GM15510 (cell line): ENCODE measurements around the gene TEX54.

Experiments
- POLR2A ChIP-seq: IDR thresholded peaks from 3 replicates; pipeline ENCODE4 v1.6.1; 2011; ENCODE audit warnings: borderline replicate concordance; ENCODE audit not compliant: insufficient read length; ENCODE audit errors: extremely low read depth

TEX54 gene

GRCh38 chr11:62858201-62858600, 25.6 kb upstream of the TEX54 start:
- no peak for TF ChIP-seq POLR2A

GRCh38 chr11:62857541-62857982, 24.9 kb upstream of the TEX54 start:
- no peak for TF ChIP-seq POLR2A

DNA sequence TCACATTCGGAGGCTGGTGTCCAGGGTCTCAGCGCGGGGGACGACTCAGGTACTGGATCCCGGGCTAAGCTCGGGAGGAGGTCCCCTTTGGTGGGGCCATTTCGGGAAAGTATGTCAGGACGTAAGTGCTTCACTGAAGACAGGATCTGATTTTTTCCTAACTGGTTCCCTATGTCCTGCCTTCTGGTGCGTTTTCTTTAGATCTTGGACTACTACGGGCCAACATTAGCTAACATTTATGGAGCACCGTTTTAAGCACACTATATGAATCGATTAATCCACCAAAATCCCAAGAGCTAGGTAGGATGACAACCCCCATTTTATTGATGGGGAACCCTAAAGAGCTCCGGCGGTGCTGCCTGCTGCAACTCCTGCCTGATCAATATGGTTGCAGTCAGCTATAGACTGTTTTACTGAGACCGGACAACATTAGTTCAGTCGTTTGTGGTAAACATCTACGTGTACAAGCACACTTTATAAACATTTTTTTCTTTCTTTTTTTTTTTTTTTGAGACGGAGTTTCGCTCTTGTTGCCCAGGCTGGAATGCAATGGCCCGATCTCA, 23.8 kb upstream of the TEX54 start:
- TF ChIP-seq POLR2A = no peak

- TF ChIP-seq POLR2A = peak; percentile 99
These were observed 23.1 kb upstream of the TEX54 start for GRCh38 chr11:62855571-62856332.

DNA sequence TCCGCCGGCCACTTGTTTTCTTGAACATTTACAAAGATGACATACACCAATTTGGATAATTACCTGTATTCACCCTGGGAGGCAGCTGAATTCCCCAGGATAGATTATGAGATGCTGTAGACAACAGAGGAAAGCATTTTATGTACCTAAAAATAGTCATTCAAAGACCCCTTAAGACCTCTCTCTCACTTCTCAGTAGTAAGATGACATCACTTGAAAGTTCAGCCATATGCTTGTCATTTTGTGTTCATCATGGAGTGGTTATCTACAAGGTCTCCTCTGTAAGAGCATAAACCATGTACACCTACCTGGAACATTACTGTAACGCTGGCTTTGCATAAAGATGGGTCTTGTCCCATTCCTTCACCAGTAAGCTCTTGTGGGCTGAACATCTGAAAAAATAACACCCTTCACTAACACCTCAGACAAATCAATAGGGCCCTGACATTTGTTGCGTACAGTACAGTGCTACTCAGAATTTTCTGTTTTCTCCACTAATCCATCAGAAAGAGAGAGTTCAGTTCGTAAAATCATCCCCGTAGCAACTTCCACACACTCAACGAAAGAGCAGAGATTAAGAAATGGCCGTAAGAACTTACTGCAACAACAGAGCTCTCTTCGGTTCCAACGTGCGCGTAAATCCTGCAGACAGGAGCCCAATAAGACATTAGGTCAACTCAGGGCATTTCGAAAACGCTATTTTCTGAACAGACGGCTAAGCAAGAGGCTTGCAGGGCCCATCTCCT, 22.4 kb upstream of the TEX54 start:
- TF ChIP-seq POLR2A = peak; percentile 6

DNA sequence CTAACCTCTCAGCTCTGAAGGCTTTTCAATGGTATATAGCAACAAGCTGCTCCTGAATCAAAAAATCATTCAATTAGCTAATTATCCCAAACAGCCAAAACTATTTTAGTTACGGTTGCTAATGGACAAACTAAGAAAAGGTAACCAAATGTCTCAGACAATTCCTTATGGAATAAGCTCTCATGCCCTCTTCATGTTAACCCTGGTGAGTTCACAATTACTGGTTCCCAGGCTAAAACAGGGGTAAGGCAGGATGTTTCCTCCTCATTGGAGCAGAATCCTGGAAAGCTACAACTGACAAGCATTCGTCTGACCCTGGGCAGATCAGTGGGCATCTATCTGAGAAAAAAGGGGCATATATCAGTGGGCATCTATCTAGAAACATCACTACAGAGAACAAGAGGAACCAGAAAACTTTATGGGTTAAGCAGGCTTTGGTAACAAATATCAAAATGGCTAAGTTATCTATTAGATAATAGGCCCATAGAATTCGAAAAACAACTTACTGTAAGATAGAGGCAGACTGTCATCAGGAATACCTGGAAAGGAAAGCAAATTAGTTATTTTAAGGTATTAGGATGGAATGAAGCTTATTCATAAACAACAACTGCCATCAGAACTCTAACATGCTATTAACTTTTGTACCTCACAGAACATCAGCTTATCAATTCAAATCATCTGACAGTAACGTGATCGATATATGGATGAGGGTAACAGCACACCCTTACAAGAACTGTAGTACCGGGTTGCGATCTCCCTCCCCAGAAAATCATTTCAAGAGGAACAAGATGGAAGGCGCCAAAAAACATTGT, 21.6 kb upstream of the TEX54 start:
- TF ChIP-seq POLR2A = peak; percentile 7

GRCh38 chr11:62853279-62853965, 20.8 kb upstream of the TEX54 start:
- no peak for TF ChIP-seq POLR2A

- peak; percentile 6 for TF ChIP-seq POLR2A
These were observed 20.0 kb upstream of the TEX54 start for GRCh38 chr11:62852523-62853188.

DNA sequence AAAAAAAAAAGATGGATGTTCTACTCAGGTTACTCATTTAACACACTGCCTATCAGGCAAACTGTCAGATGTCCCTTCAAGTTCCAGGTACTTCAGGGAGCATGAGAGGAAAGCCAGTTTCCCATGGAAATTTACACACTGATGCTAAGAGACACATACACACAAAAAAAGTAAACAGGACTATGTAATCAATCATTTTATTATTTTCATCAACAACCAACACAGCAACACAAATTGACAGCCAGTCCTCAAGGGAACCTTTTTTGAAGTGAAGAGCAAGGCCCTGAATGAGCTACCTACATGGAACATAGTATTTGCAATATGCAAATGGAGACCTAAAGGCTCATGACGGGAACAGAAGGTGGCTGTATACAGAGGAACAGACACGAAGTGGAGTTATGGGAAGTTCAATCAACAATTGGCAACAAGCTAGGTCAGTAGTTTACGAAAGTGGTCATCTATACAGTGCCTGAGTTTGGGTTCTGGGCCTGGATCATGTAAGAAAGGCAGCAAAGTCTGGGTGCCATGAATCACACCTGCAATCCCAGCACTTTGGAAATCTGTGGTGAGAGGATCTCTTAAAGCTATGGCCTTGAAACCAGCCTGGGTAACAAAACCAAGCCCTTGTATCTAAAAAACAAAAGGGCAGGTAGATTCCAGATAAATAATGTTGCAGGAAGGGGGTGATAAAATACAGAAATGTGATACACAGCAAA, 19.3 kb upstream of the TEX54 start:
- peak; percentile 26 for TF ChIP-seq POLR2A

DNA sequence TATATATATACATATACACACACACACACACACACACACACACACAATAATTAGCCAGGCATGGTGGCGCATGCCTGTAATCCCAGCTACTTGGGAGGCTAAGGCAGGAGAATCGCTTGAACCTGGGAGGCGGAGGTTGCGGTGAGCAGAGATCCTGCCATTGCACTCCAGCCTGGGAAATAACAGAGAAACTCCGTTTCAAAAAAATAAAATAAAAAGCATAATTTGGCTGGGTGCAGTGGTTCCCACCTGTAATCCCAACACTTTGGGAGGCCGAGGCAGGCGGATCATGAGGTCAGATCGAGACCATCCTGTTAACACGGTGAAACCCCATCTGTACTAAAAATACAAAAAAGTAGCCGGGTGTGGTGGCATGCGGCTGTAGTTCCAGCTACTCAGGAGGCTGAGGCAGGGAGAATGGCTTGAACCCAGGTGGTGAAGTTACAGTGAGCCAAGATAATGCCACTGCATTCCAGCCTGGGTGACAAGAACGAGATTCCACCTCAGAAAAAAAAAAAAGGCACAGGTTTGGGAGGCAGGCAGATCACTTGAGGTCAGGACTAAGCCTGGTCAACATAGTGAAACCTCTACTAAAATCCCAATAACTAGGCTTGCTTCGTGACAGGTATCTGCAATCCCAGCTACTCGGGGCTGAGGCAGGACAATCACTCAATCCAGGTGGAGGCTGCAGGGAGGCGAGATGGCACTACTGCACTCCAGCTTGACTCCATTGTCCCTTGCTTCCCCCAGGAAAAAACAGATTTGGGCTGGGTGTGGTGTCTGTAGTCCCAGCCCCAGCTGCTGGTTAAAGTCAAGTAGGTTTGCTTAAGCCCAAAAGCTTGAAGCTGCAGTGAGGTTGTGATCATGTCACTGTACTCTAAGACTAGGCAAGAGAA, 18.5 kb upstream of the TEX54 start:
- TF ChIP-seq POLR2A = no peak

DNA sequence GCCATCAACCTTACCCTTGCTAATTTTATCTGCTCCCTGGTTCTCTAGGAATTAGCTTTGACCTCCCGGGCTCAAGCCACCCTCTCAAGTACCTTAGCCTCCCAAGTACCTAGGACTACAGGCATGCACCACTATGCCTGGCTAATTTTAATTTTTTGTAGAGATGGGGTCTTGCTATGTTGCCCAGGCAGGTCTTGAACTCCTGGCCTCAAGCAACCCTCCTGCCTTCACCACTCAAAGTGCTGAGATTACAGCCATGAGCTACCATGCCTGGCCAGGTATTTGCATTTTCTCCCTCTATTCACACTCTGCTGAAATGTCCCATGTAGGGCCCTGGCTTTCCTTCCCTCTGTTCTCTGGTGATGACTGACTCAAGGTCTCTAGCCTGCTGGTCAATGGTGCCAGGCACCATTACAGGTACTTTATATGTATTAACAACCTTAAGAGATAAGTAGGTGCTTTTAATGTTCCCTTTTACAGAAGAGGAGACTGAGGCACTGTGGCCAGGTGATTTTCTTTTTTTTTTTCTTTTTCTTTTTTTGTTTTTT, 15.2 kb upstream of the TEX54 start:
- no peak for TF ChIP-seq POLR2A

- no peak for TF ChIP-seq POLR2A
These were observed 13.5 kb upstream of the TEX54 start for GRCh38 chr11:62846177-62846576.
